Measurements from ENCODE around the gene SLC17A1. TPM values are rescaled to one million over a fixed set of nuclear protein-coding genes. Genes with fewer than 3 reads are reported as not detected.

Gene SLC17A1
- total and polyA plus RNA-seq, 2 of the 13 experiments (the other 11 are each of a cell fraction or from before 2014, with no cell fraction given) = 0.09 to 2.1 TPM

DNA sequence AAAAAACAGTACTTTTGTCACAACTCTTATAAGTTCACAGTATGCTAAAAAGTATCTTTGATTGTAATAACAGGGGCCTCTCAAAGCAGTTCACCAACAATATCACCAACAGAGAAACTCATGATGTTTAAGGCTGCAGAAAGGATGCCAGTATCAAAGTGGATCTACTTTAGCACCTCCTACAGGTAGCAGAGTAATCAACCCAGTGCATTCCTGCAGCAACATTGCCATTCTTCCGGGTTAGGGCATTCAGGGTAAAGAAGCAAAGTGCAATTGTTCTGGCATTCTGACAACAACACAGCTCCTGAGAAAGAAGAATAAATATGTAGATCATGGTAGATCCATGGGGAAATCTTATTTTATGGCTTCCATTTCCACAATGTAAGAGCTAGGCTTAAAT, 84.9 kb downstream of the SLC17A1 start:
- peaks cover 60% of the 10 kb centered on the region for H3K4me1 ChIP-seq (ENCODE audit: insufficient read depth, low read length)
- no peaks in the 10 kb centered on the region for H4K20me1 ChIP-seq (ENCODE audit: insufficient read depth, low read length)
- H3K36me3 ChIP-seq (replicated peaks in 1 of 2; ENCODE audit: control insufficient read depth in 1 of 2, insufficient read depth in 2 of 2, low read length in 2 of 2) = no peaks in the 10 kb centered on the region
- no peaks in the 10 kb centered on the region for H3K9me3 ChIP-seq (ENCODE audit: low read length)
- DNase-seq (ENCODE audit: low spot score) (peak; percentile 21), FAIRE-seq (no peak), ATAC-seq (peak; percentile 41; the same call in 2 of the 3 replicates)
- no peak overlapping the region for H3K9ac ChIP-seq (ENCODE audit: insufficient read depth, low read depth, low read length)
- no peak overlapping the region for H3K27ac ChIP-seq (ENCODE audit: extremely low read length, insufficient read depth, low read length)
- ChIA-PET POLR2A (no interaction called here), CTCF (ENCODE audit: low intra/inter-chr PET ratio, low total read pairs) (no interaction called here)
- peak overlapping the region; percentile 77 for H3K4me2 ChIP-seq (ENCODE audit: low read depth, low read length)
- in situ Hi-C loops (cut with HindIII; ENCODE audit: extremely low pct_ligation_motif_present, low pct_unique_long_range_greater_than_20kb) (no loop called here), intact Hi-C loops (cut with micrococcal nuclease; ENCODE audit: unreplicated experiment) (no loop called here)
- H3K4me3 ChIP-seq (replicated peaks in 1 of 3; ENCODE audit: insufficient read depth in 1 of 3, low read depth in 2 of 3, low read length in 3 of 3) = no peak overlapping the region
- no TSS peak for BruUV-seq (replicated peaks)
- H3K79me2 ChIP-seq (ENCODE audit: insufficient read depth, low read length) = no peaks in the 10 kb centered on the region
- 15% methylated on average over 1 of the region's 1 CpG for WGBS (ENCODE audit: low lambda C conversion rate)
- no peak overlapping the region for H2AFZ ChIP-seq (ENCODE audit: low read length)
- no peaks in the 10 kb centered on the region for H3K27me3 ChIP-seq (ENCODE audit: control insufficient read depth in 1 of 2, insufficient read depth in 2 of 2, low read length in 2 of 2)
- TF ChIP-seq ZNF10 (CRISPR knock-in tag; IDR thresholded peaks at IDR 0.05; ENCODE audit: borderline replicate concordance, low read depth) = no peak
- TF ChIP-seq MED1 (CRISPR knock-in tag; IDR thresholded peaks at IDR 0.05) = peak; percentile 59; the same call in 1 of the 2 replicates
- no peak for TF ChIP-seq ZNF7 (CRISPR knock-in tag; IDR thresholded peaks at IDR 0.05)
- TF ChIP-seq, protein P1, sequence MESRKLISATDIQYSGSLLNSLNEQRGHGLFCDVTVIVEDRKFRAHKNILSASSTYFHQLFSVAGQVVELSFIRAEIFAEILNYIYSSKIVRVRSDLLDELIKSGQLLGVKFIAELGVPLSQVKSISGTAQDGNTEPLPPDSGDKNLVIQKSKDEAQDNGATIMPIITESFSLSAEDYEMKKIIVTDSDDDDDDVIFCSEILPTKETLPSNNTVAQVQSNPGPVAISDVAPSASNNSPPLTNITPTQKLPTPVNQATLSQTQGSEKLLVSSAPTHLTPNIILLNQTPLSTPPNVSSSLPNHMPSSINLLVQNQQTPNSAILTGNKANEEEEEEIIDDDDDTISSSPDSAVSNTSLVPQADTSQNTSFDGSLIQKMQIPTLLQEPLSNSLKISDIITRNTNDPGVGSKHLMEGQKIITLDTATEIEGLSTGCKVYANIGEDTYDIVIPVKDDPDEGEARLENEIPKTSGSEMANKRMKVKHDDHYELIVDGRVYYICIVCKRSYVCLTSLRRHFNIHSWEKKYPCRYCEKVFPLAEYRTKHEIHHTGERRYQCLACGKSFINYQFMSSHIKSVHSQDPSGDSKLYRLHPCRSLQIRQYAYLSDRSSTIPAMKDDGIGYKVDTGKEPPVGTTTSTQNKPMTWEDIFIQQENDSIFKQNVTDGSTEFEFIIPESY (CRISPR knock-in tag; IDR thresholded peaks at IDR 0.05) = no peak; the same call in 1 of the 2 replicates
- TF ChIP-seq RXRB (CRISPR knock-in tag; IDR thresholded peaks at IDR 0.05; ENCODE audit: borderline replicate concordance) = peak; percentile 86
- TF ChIP-seq ZC3H4 (CRISPR knock-in tag; IDR thresholded peaks at IDR 0.05; ENCODE audit: borderline replicate concordance) = no peak
- 0 out of 2 replicates have a peak, but pooled peaks have one; percentile 45 for TF ChIP-seq POGZ (CRISPR knock-in tag; IDR thresholded peaks at IDR 0.05)
- no peak for TF ChIP-seq KLF15 (CRISPR knock-in tag; IDR thresholded peaks at IDR 0.05; ENCODE audit: borderline replicate concordance)
- TF ChIP-seq ZMYM4 (CRISPR knock-in tag; IDR thresholded peaks at IDR 0.05) = 0 out of 2 replicates have a peak, but pooled peaks have one; percentile 33
- TF ChIP-seq HNF4A (CRISPR knock-in tag; IDR thresholded peaks at IDR 0.05) = peak; percentile 51
- 0 out of 2 replicates have a peak, but pooled peaks have one; percentile 9 for TF ChIP-seq SAP130 (CRISPR knock-in tag; IDR thresholded peaks at IDR 0.05; ENCODE audit: low read depth)
- peak; percentile 61 for TF ChIP-seq TEAD3 (CRISPR knock-in tag; optimal IDR thresholded peaks at IDR 0.05; ENCODE audit: borderline replicate concordance)
- TF ChIP-seq FOXO1 (CRISPR knock-in tag; IDR thresholded peaks at IDR 0.05) = 0 out of 2 replicates have a peak, but pooled peaks have one; percentile 26
- no peak for TF ChIP-seq ZNF207 (IDR thresholded peaks at IDR 0.05; ENCODE audit: borderline replicate concordance)
- TF ChIP-seq, protein P2, sequence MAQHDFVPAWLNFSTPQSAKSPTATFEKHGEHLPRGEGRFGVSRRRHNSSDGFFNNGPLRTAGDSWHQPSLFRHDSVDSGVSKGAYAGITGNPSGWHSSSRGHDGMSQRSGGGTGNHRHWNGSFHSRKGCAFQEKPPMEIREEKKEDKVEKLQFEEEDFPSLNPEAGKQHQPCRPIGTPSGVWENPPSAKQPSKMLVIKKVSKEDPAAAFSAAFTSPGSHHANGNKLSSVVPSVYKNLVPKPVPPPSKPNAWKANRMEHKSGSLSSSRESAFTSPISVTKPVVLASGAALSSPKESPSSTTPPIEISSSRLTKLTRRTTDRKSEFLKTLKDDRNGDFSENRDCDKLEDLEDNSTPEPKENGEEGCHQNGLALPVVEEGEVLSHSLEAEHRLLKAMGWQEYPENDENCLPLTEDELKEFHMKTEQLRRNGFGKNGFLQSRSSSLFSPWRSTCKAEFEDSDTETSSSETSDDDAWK (CRISPR knock-in tag; IDR thresholded peaks at IDR 0.05) = no peak
- TF ChIP-seq ZNF296 (CRISPR knock-in tag; conservative IDR thresholded peaks at IDR 0.05) = no peak
- peak; percentile 88 for TF ChIP-seq ELF3 (CRISPR knock-in tag; IDR thresholded peaks at IDR 0.05)
- TF ChIP-seq RBAK (CRISPR knock-in tag; IDR thresholded peaks at IDR 0.05) = no peak
- no peak for TF ChIP-seq IRX3 (CRISPR knock-in tag; IDR thresholded peaks at IDR 0.05; ENCODE audit: borderline replicate concordance, low read depth)
- peak; percentile 85 for TF ChIP-seq ELF1 (CRISPR knock-in tag; IDR thresholded peaks at IDR 0.05)
- TF ChIP-seq ZNF644 (CRISPR knock-in tag; IDR thresholded peaks at IDR 0.05; ENCODE audit: low read depth) = peak; percentile 53; the same call in 1 of the 2 replicates
- no peak for TF ChIP-seq ZNF563 (CRISPR knock-in tag; IDR thresholded peaks at IDR 0.05)
- no peak for TF ChIP-seq NFE2 (CRISPR knock-in tag; IDR thresholded peaks at IDR 0.05)
- 0 out of 2 replicates have a peak, but pooled peaks have one; percentile 28 for TF ChIP-seq HDAC1 (CRISPR knock-in tag; IDR thresholded peaks at IDR 0.05)
- TF ChIP-seq ZSCAN21 (CRISPR knock-in tag; IDR thresholded peaks at IDR 0.05; ENCODE audit: borderline replicate concordance) = no peak
- no peak for TF ChIP-seq NFE2L2 (IDR thresholded peaks at IDR 0.05; ENCODE audit: low read length)
- no peak for TF ChIP-seq ETV6 (CRISPR knock-in tag; conservative IDR thresholded peaks at IDR 0.05)

Measured in HepG2 (cell line).